ENCODE measurements around the gene CFAP61. TPM values are rescaled to one million over a fixed set of nuclear protein-coding genes. Genes with fewer than 3 reads are reported as not detected.
"Not testable (repeated sequence)": the region's sequence is repeated elsewhere in the genome, so short reads cannot be mapped to it uniquely, and the experiment has no call there.

CFAP61 gene
- total RNA-seq, 1 donor from 2014 or later = not detected

GRCh38 chr20:20333866-20334265 is 281.5 kb downstream of the CFAP61 start:
- Mint-ChIP-seq H3K27ac (no peak overlapping the region), H3K4me1 (ENCODE audit: low read depth) (no peaks in the 10 kb centered on the region), H3K9me3 (peaks cover 4% of the 10 kb centered on the region), H3K4me3 (no peak overlapping the region), H3K27me3 (ENCODE audit: insufficient read depth) (peaks cover 4% of the 10 kb centered on the region), H3K36me3 (ENCODE audit: low read depth) (no peaks in the 10 kb centered on the region)
- no peak for DNase-seq (ENCODE audit: low spot score)
- intact Hi-C loops (cut with micrococcal nuclease) = no loop called here

DNA sequence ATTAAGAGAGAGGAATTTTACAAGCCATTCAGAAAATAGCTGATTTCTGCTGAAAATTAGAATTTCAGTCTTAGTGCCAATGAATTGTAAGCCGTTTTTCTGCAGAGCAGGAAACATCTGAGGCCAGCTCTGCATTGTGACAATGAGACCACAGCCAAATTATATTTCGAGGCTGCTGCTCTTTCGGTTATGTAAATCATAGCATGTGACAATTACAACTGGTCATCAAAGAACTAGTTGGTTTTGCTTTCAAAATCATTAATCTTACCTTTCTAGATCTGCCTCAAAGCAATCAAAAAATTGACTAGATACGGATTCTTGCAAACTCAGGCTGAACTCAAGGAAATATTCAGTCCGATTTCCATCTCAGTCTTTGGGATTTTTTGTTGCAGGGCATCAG is 282.2 kb downstream of the CFAP61 start:
- DNase-seq (ENCODE audit: low spot score) = no peak
- Mint-ChIP-seq H3K36me3 (ENCODE audit: low read depth) (no peaks in the 10 kb centered on the region), H3K27ac (no peak overlapping the region), H3K4me3 (no peak overlapping the region), H3K27me3 (ENCODE audit: insufficient read depth) (peaks cover 4% of the 10 kb centered on the region), H3K9me3 (peaks cover 4% of the 10 kb centered on the region), H3K4me1 (ENCODE audit: low read depth) (no peaks in the 10 kb centered on the region)
- intact Hi-C loops (cut with micrococcal nuclease) = no loop called here

- intact Hi-C loops (cut with micrococcal nuclease) = no loop called here
- H3K4me1 Mint-ChIP-seq (ENCODE audit: low read depth) = no peaks in the 10 kb centered on the region
- H3K36me3 Mint-ChIP-seq (ENCODE audit: low read depth) = no peaks in the 10 kb centered on the region
- H3K27me3 Mint-ChIP-seq (ENCODE audit: insufficient read depth) = no peaks in the 10 kb centered on the region
- H3K27ac Mint-ChIP-seq = no peak overlapping the region
- peaks cover 4% of the 10 kb centered on the region for H3K9me3 Mint-ChIP-seq
- H3K4me3 Mint-ChIP-seq = no peak overlapping the region
- no peak for DNase-seq (ENCODE audit: low spot score)
These were observed 285.9 kb downstream of the CFAP61 start for GRCh38 chr20:20338133-20338730.

GRCh38 chr20:20340443-20340842 is 288.1 kb downstream of the CFAP61 start:
- DNase-seq (ENCODE audit: low spot score) = no peak
- intact Hi-C loops (cut with micrococcal nuclease) = no loop called here
- H3K36me3 Mint-ChIP-seq (ENCODE audit: low read depth) = no peaks in the 10 kb centered on the region
- H3K9me3 Mint-ChIP-seq = peaks cover 2% of the 10 kb centered on the region
- H3K4me1 Mint-ChIP-seq (ENCODE audit: low read depth) = no peaks in the 10 kb centered on the region
- H3K27me3 Mint-ChIP-seq (ENCODE audit: insufficient read depth) = no peaks in the 10 kb centered on the region
- H3K27ac Mint-ChIP-seq = no peak overlapping the region
- no peak overlapping the region for H3K4me3 Mint-ChIP-seq

- no peak overlapping the region for H3K4me3 Mint-ChIP-seq
- no peak for DNase-seq (ENCODE audit: low spot score)
- no peaks in the 10 kb centered on the region for H3K4me1 Mint-ChIP-seq (ENCODE audit: low read depth)
- H3K27ac Mint-ChIP-seq = no peak overlapping the region
- no peaks in the 10 kb centered on the region for H3K9me3 Mint-ChIP-seq
- no peaks in the 10 kb centered on the region for H3K36me3 Mint-ChIP-seq (ENCODE audit: low read depth)
- no peaks in the 10 kb centered on the region for H3K27me3 Mint-ChIP-seq (ENCODE audit: insufficient read depth)
- intact Hi-C loops (cut with micrococcal nuclease) = no loop called here
These were observed 289.0 kb downstream of the CFAP61 start for GRCh38 chr20:20341371-20341770.

GRCh38 chr20:20342066-20342465 is 289.7 kb downstream of the CFAP61 start:
- no peak for DNase-seq (ENCODE audit: low spot score)
- no peaks in the 10 kb centered on the region for H3K36me3 Mint-ChIP-seq (ENCODE audit: low read depth)
- intact Hi-C loops (cut with micrococcal nuclease) = no loop called here
- no peak overlapping the region for H3K27ac Mint-ChIP-seq
- no peak overlapping the region for H3K4me3 Mint-ChIP-seq
- H3K9me3 Mint-ChIP-seq = no peaks in the 10 kb centered on the region
- H3K4me1 Mint-ChIP-seq (ENCODE audit: low read depth) = no peaks in the 10 kb centered on the region
- H3K27me3 Mint-ChIP-seq (ENCODE audit: insufficient read depth) = peaks cover 2% of the 10 kb centered on the region

GRCh38 chr20:20343932-20344331 is 291.6 kb downstream of the CFAP61 start:
- Mint-ChIP-seq H3K27ac (no peak overlapping the region), H3K36me3 (ENCODE audit: low read depth) (no peaks in the 10 kb centered on the region), H3K4me1 (ENCODE audit: low read depth) (no peaks in the 10 kb centered on the region), H3K9me3 (no peaks in the 10 kb centered on the region), H3K27me3 (ENCODE audit: insufficient read depth) (peaks cover 3% of the 10 kb centered on the region), H3K4me3 (no peak overlapping the region)
- no peak for DNase-seq (ENCODE audit: low spot score)
- intact Hi-C loops (cut with micrococcal nuclease) = no loop called here

GRCh38 chr20:20344476-20344875 is 292.1 kb downstream of the CFAP61 start:
- Mint-ChIP-seq H3K4me3 (no peak overlapping the region), H3K9me3 (no peaks in the 10 kb centered on the region), H3K27ac (no peak overlapping the region), H3K4me1 (ENCODE audit: low read depth) (no peaks in the 10 kb centered on the region), H3K27me3 (ENCODE audit: insufficient read depth) (peaks cover 7% of the 10 kb centered on the region), H3K36me3 (ENCODE audit: low read depth) (no peaks in the 10 kb centered on the region)
- no peak for DNase-seq (ENCODE audit: low spot score)
- intact Hi-C loops (cut with micrococcal nuclease) = no loop called here

DNA sequence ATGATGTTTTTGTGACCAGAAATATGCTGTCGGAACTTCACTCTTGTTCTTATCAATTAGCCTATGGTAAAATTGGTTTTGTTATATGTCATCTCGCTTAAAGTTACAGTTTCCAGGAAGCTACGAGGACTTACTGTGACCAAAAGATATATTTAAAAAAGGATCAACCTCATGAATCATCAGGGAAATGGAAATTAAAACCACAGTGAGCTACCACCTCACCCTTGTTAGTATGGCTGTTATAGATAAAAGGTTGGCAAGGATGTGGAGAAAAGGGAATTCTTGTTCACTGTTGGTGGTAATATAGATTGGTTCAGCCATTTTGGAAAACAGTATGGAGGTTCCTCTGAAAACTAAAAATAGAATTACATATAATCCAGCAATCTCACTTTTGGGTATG is 301.2 kb downstream of the CFAP61 start:
- Mint-ChIP-seq H3K36me3 (ENCODE audit: low read depth) (peaks cover 2% of the 10 kb centered on the region), H3K4me1 (ENCODE audit: low read depth) (no peaks in the 10 kb centered on the region), H3K9me3 (peaks cover 7% of the 10 kb centered on the region), H3K27me3 (ENCODE audit: insufficient read depth) (peaks cover 6% of the 10 kb centered on the region), H3K4me3 (no peak overlapping the region), H3K27ac (no peak overlapping the region)
- intact Hi-C loops (cut with micrococcal nuclease) = no loop called here
- no peak for DNase-seq (ENCODE audit: low spot score)

DNA sequence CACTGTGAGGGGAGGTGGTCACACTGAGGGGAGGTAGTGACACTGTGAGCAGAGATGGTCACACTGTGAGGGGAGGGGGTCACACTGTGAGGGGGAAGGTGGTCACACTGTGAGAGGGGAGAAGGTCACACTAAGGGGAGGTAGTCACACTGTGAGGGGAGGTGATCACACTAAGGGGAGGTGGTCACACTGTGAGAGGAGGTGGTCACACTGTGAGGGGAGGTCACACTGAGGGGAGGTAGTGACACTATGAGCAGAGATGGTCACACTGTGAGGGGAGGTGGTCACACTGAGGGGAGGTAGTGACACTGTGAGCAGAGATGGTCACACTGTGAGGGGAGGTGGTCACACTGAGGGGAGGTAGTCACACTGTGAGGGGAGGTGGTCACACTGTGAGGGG is 303.2 kb downstream of the CFAP61 start:
- DNase-seq (ENCODE audit: low spot score); H3K36me3 Mint-ChIP-seq (ENCODE audit: low read depth); H3K27ac Mint-ChIP-seq; H3K9me3 Mint-ChIP-seq; H3K4me3 Mint-ChIP-seq; intact Hi-C loops (cut with micrococcal nuclease): not testable (repeated sequence)
- Mint-ChIP-seq H3K4me1 (ENCODE audit: low read depth) (peaks cover 10% of the 10 kb centered on the region), H3K27me3 (ENCODE audit: insufficient read depth) (peaks cover 10% of the 10 kb centered on the region)

GRCh38 chr20:20358801-20359200 is 306.5 kb downstream of the CFAP61 start:
- H3K27me3 Mint-ChIP-seq (ENCODE audit: insufficient read depth) = peaks cover 41% of the 10 kb centered on the region
- H3K4me1 Mint-ChIP-seq (ENCODE audit: low read depth) = peaks cover 22% of the 10 kb centered on the region
- peaks cover 7% of the 10 kb centered on the region for H3K9me3 Mint-ChIP-seq
- peaks cover 2% of the 10 kb centered on the region for H3K36me3 Mint-ChIP-seq (ENCODE audit: low read depth)
- intact Hi-C loops (cut with micrococcal nuclease) = no loop called here
- no peak overlapping the region for H3K27ac Mint-ChIP-seq
- no peak overlapping the region for H3K4me3 Mint-ChIP-seq
- no peak for DNase-seq (ENCODE audit: low spot score)

DNA sequence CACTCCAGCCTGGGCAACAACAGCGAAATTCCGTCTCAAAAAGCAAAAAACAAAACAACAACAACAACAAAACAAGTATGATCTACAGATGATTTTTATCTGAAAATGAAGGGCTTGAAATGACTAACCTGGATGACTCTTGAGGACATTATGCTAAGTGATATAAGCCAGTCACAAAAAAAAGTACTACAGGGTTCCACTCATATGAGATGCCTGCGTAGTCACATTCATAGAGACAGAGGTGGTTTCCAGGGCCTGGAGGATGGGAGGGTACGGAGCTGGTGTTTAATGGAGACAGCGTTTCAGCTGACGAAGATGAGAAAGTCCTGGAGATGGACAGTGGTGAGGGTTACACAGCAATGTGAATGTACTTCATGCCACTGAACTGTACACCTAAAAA is 307.3 kb downstream of the CFAP61 start:
- Mint-ChIP-seq H3K4me3 (no peak overlapping the region), H3K27ac (no peak overlapping the region), H3K27me3 (ENCODE audit: insufficient read depth) (peaks cover 47% of the 10 kb centered on the region), H3K9me3 (peaks cover 4% of the 10 kb centered on the region), H3K4me1 (ENCODE audit: low read depth) (peaks cover 22% of the 10 kb centered on the region), H3K36me3 (ENCODE audit: low read depth) (no peaks in the 10 kb centered on the region)
- DNase-seq (ENCODE audit: low spot score) = no peak
- intact Hi-C loops (cut with micrococcal nuclease) = loop anchor here (1.0 to 5.0 kb wide), 4 partner anchors 11 to 277 kb away; no protein-coding TSS in a partner anchor

GRCh38 chr20:20360464-20360863 is 308.1 kb downstream of the CFAP61 start:
- intact Hi-C loops (cut with micrococcal nuclease) = loop anchor here (1.0 to 5.0 kb wide), 4 partner anchors 10 to 278 kb away; no protein-coding TSS in a partner anchor
- DNase-seq (ENCODE audit: low spot score) = no peak
- Mint-ChIP-seq H3K36me3 (ENCODE audit: low read depth) (no peaks in the 10 kb centered on the region), H3K4me1 (ENCODE audit: low read depth) (peaks cover 24% of the 10 kb centered on the region), H3K27ac (no peak overlapping the region), H3K9me3 (no peaks in the 10 kb centered on the region), H3K4me3 (no peak overlapping the region), H3K27me3 (ENCODE audit: insufficient read depth) (peaks cover 53% of the 10 kb centered on the region)
